ENCODE results near the gene TMEM132D. TPM values are rescaled to one million over a fixed set of nuclear protein-coding genes. Genes with fewer than 3 reads are reported as not detected.

The TMEM132D gene
- total RNA-seq, 2 donors from 2014 or later = not detected

- H3K4me3 Mint-ChIP-seq = no peak overlapping the region
- no peaks in the 10 kb centered on the region for H3K36me3 Mint-ChIP-seq (ENCODE audit: insufficient read depth in 2 of 2)
- no peaks in the 10 kb centered on the region for H3K27me3 Mint-ChIP-seq (ENCODE audit: low read depth)
- H3K4me1 Mint-ChIP-seq (ENCODE audit: low read depth) = no peaks in the 10 kb centered on the region
- ATAC-seq (replicated peaks in 1 of 2) = no peak
- H3K27ac Mint-ChIP-seq = no peak overlapping the region
- no peak for DNase-seq
- peaks cover 3 to 7% of the 10 kb centered on the region in 2 donors for H3K9me3 Mint-ChIP-seq
Measured at GRCh38 chr12:129788506-129789084, 115.2 kb downstream of the TMEM132D start.

- Mint-ChIP-seq H3K4me1 (ENCODE audit: low read depth) (no peaks in the 10 kb centered on the region), H3K27me3 (ENCODE audit: low read depth) (no peaks in the 10 kb centered on the region), H3K9me3 (peaks cover 5 to 6% of the 10 kb centered on the region in 2 donors), H3K36me3 (ENCODE audit: insufficient read depth in 2 of 2) (no peaks in the 10 kb centered on the region), H3K4me3 (no peak overlapping the region), H3K27ac (no peak overlapping the region)
- DNase-seq = no peak
- ATAC-seq (replicated peaks in 1 of 2) = no peak
Measured at GRCh38 chr12:129779989-129780388, 123.8 kb downstream of the TMEM132D start.

GRCh38 chr12:129779033-129779432 is 124.8 kb downstream of the TMEM132D start:
- Mint-ChIP-seq H3K4me1 (ENCODE audit: low read depth) (no peaks in the 10 kb centered on the region), H3K27me3 (ENCODE audit: low read depth) (no peaks in the 10 kb centered on the region), H3K9me3 (peaks cover 6% of the 10 kb centered on the region in 2 donors), H3K27ac (no peak overlapping the region), H3K4me3 (no peak overlapping the region), H3K36me3 (ENCODE audit: insufficient read depth in 2 of 2) (no peaks in the 10 kb centered on the region)
- no peak for ATAC-seq (replicated peaks in 1 of 2)
- DNase-seq = no peak

GRCh38 chr12:129776977-129777667 is 126.7 kb downstream of the TMEM132D start:
- no peak overlapping the region for H3K4me3 Mint-ChIP-seq
- H3K27me3 Mint-ChIP-seq (ENCODE audit: low read depth) = no peaks in the 10 kb centered on the region
- H3K9me3 Mint-ChIP-seq = peaks cover 10% of the 10 kb centered on the region in 2 donors
- no peaks in the 10 kb centered on the region for H3K4me1 Mint-ChIP-seq (ENCODE audit: low read depth)
- H3K36me3 Mint-ChIP-seq (ENCODE audit: insufficient read depth in 2 of 2) = no peaks in the 10 kb centered on the region
- DNase-seq = no peak
- no peak overlapping the region for H3K27ac Mint-ChIP-seq
- no peak for ATAC-seq (replicated peaks in 1 of 2)

DNA sequence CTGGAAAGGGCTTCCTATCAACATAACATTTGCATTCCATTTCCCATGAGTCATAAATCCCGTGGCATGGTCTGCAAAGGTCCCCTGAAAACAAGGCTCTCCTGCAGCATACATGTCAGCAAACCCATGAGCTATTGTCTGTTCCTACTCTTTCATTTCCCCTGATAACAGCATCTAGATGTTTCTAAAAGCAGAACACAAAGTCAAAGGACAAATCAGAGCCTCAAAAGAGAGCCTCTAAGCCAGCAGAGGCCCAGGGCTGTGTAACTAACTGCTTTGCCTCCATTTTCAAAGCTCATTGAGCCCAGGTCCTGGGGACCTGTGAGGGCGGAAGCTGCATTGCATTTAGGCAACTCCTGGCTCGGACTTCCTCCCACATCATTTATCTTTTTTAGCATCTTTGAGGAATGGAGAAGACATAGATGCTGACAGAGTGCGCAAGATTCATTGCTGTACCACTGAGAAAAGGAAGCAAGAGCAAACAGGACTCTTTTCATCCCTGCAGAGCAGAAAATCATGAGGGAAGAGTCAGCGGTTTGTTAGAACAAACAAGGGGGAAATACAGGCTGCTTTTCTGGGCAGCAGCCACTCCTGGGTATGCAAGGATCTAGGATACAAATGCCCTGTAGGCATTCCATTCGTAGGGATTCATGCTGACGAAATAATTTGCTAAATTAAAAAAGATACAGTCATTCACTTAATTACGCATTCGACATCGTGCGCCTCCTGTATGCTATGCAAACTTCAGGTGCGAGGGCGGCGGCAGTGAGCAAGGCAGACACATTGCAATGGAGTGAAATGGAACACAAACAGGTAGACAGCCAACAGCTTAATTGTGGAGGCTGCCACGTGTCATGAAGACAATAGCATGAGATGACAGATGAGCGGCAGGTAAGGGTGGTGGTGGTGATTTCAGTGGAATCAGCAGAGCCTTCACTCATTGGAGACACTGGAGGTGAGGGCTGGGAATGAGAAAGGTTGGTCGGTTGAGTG is 131.0 kb downstream of the TMEM132D start:
- Mint-ChIP-seq H3K36me3 (ENCODE audit: insufficient read depth in 2 of 2) (peaks cover 0 to 2% of the 10 kb centered on the region in 2 donors), H3K27ac (no peak overlapping the region), H3K4me3 (no peak overlapping the region), H3K27me3 (ENCODE audit: low read depth) (no peaks in the 10 kb centered on the region), H3K4me1 (ENCODE audit: low read depth) (no peaks in the 10 kb centered on the region), H3K9me3 (peaks cover 4 to 8% of the 10 kb centered on the region in 2 donors)
- no peak for ATAC-seq (replicated peaks in 1 of 2)
- DNase-seq = no peak

DNA sequence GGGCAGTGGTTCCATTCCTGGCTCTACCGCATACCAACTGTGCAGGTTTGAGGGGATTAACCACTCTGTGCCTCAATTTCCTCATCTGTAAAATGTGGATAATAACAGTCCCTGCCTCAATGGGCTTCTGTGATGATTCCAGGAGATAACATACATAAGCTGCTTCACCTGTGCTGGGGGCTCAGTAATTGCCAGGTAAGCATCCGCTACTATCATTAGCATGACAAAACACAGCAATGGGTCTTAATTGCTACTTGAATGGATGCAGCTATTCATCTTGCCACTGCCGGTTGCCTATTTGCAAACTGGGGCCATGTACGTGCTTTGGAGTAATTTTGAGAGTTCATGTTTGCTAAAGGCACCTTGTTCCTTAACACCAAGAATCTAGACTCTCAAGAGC is 132.6 kb downstream of the TMEM132D start:
- Mint-ChIP-seq H3K4me1 (ENCODE audit: low read depth) (no peaks in the 10 kb centered on the region), H3K9me3 (peaks cover 8 to 17% of the 10 kb centered on the region in 2 donors), H3K36me3 (ENCODE audit: insufficient read depth in 2 of 2) (peaks cover 0 to 2% of the 10 kb centered on the region in 2 donors), H3K4me3 (no peak overlapping the region), H3K27ac (no peak overlapping the region), H3K27me3 (ENCODE audit: low read depth) (no peaks in the 10 kb centered on the region)
- ATAC-seq (replicated peaks in 1 of 2) (no peak), DNase-seq (no peak)

- Mint-ChIP-seq H3K27ac (no peak overlapping the region), H3K4me1 (ENCODE audit: low read depth) (no peaks in the 10 kb centered on the region), H3K9me3 (peaks cover 11 to 18% of the 10 kb centered on the region in 2 donors), H3K4me3 (no peak overlapping the region), H3K36me3 (ENCODE audit: insufficient read depth in 2 of 2) (peaks cover 4 to 5% of the 10 kb centered on the region in 2 donors), H3K27me3 (ENCODE audit: low read depth) (no peaks in the 10 kb centered on the region)
- no peak for DNase-seq
- ATAC-seq (replicated peaks in 1 of 2) = no peak
Measured at GRCh38 chr12:129765719-129766118, 138.1 kb downstream of the TMEM132D start.

GRCh38 chr12:129762436-129762835 is 141.4 kb downstream of the TMEM132D start:
- Mint-ChIP-seq H3K9me3 (peaks cover 11% of the 10 kb centered on the region in 2 donors), H3K36me3 (ENCODE audit: insufficient read depth in 2 of 2) (peaks cover 3 to 5% of the 10 kb centered on the region in 2 donors), H3K4me1 (ENCODE audit: low read depth) (no peaks in the 10 kb centered on the region), H3K4me3 (no peak overlapping the region), H3K27ac (no peak overlapping the region), H3K27me3 (ENCODE audit: low read depth) (no peaks in the 10 kb centered on the region)
- no peak for ATAC-seq (replicated peaks in 1 of 2)
- DNase-seq = no peak

- peaks cover 2 to 3% of the 10 kb centered on the region in 2 donors for H3K9me3 Mint-ChIP-seq
- no peak overlapping the region for H3K4me3 Mint-ChIP-seq
- H3K27ac Mint-ChIP-seq = no peak overlapping the region
- H3K4me1 Mint-ChIP-seq (ENCODE audit: low read depth) = no peaks in the 10 kb centered on the region
- ATAC-seq (replicated peaks in 1 of 2) (no peak), DNase-seq (no peak)
- H3K36me3 Mint-ChIP-seq (ENCODE audit: insufficient read depth in 2 of 2) = no peaks in the 10 kb centered on the region
- no peaks in the 10 kb centered on the region for H3K27me3 Mint-ChIP-seq (ENCODE audit: low read depth)
Measured at GRCh38 chr12:129753586-129753985, 150.2 kb downstream of the TMEM132D start.

- no peak overlapping the region for H3K4me3 Mint-ChIP-seq
- DNase-seq = no peak
- H3K36me3 Mint-ChIP-seq (ENCODE audit: insufficient read depth in 2 of 2) = no peaks in the 10 kb centered on the region
- H3K27ac Mint-ChIP-seq = no peak overlapping the region
- H3K4me1 Mint-ChIP-seq (ENCODE audit: low read depth) = no peaks in the 10 kb centered on the region
- no peak for ATAC-seq (replicated peaks in 1 of 2)
- H3K27me3 Mint-ChIP-seq (ENCODE audit: low read depth) = no peaks in the 10 kb centered on the region
- peaks cover 0 to 3% of the 10 kb centered on the region in 2 donors for H3K9me3 Mint-ChIP-seq
Measured at GRCh38 chr12:129750421-129750820, 153.4 kb downstream of the TMEM132D start.

GRCh38 chr12:129746318-129746717 is 157.5 kb downstream of the TMEM132D start:
- no peaks in the 10 kb centered on the region for H3K36me3 Mint-ChIP-seq (ENCODE audit: insufficient read depth in 2 of 2)
- peaks cover 0 to 3% of the 10 kb centered on the region in 2 donors for H3K9me3 Mint-ChIP-seq
- ATAC-seq (replicated peaks in 1 of 2) = no peak
- H3K27ac Mint-ChIP-seq = no peak overlapping the region
- no peaks in the 10 kb centered on the region for H3K4me1 Mint-ChIP-seq (ENCODE audit: low read depth)
- H3K4me3 Mint-ChIP-seq = no peak overlapping the region
- DNase-seq = no peak
- H3K27me3 Mint-ChIP-seq (ENCODE audit: low read depth) = no peaks in the 10 kb centered on the region

GRCh38 chr12:129729170-129729569 is 174.7 kb downstream of the TMEM132D start:
- no peak overlapping the region for H3K27ac Mint-ChIP-seq
- H3K4me3 Mint-ChIP-seq = no peak overlapping the region
- H3K27me3 Mint-ChIP-seq (ENCODE audit: low read depth) = no peaks in the 10 kb centered on the region
- no peak for DNase-seq
- no peaks in the 10 kb centered on the region for H3K4me1 Mint-ChIP-seq (ENCODE audit: low read depth)
- peaks cover 8 to 16% of the 10 kb centered on the region in 2 donors for H3K9me3 Mint-ChIP-seq
- ATAC-seq (replicated peaks in 1 of 2) = no peak
- no peaks in the 10 kb centered on the region for H3K36me3 Mint-ChIP-seq (ENCODE audit: insufficient read depth in 2 of 2)

GRCh38 chr12:129727100-129727499 is 176.7 kb downstream of the TMEM132D start:
- no peak overlapping the region for H3K4me3 Mint-ChIP-seq
- peaks cover 0 to 5% of the 10 kb centered on the region in 2 donors for H3K36me3 Mint-ChIP-seq (ENCODE audit: insufficient read depth in 2 of 2)
- no peak for ATAC-seq (replicated peaks in 1 of 2)
- no peak for DNase-seq
- no peak overlapping the region for H3K27ac Mint-ChIP-seq
- peaks cover 15 to 23% of the 10 kb centered on the region in 2 donors for H3K9me3 Mint-ChIP-seq
- no peaks in the 10 kb centered on the region for H3K27me3 Mint-ChIP-seq (ENCODE audit: low read depth)
- no peaks in the 10 kb centered on the region for H3K4me1 Mint-ChIP-seq (ENCODE audit: low read depth)

Measured in activated T-cell treated with anti-CD3 and anti-CD28 coated beads, Interleukin-2, amount 50 U/mL, for 72 hours (primary cell).